OCI-LY1 (cell line): Measurements from ENCODE around the gene QRSL1.

Source experiments
- H2AFZ ChIP-seq: fragments of 200-600 bp; sonication (generic), shearing (Covaris generic); 2 replicates; pipeline ENCODE4 v1.6.0; 2014; ENCODE audit warnings: antibody characterized with exemption, mild to moderate bottlenecking, low read length
- H3F3A ChIP-seq: fragments of 200-600 bp; sonication (generic), shearing (Covaris generic); 2 replicates; pipeline ENCODE4 v1.6.0; 2014; ENCODE audit warnings: mild to moderate bottlenecking, antibody characterized with exemption, low read length, moderate library complexity; ENCODE audit not compliant: insufficient read depth
- H3K27ac ChIP-seq: fragments of 200-600 bp; sonication (generic); 2 replicates; pipeline ENCODE4 v1.5.1; 2014; ENCODE audit warnings: low read length, mixed run types, mild to moderate bottlenecking, low read depth; ENCODE audit not compliant: poor library complexity, severe bottlenecking
- H3K27me3 ChIP-seq: fragments of 200-600 bp; sonication (generic); 2 replicates; pipeline ENCODE4 v1.6.0; 2014; ENCODE audit warnings: antibody characterized with exemption, mild to moderate bottlenecking, low read length, moderate library complexity; ENCODE audit not compliant: insufficient read depth
- H3K36me3 ChIP-seq: fragments of 200-600 bp; sonication (generic); 2 replicates; pipeline ENCODE4 v1.6.1; 2014; ENCODE audit warnings: mild to moderate bottlenecking, antibody characterized with exemption, low read length, moderate library complexity, mixed read lengths; ENCODE audit not compliant: insufficient read depth
- H3K4me1 ChIP-seq: fragments of 200-600 bp; sonication (generic); 2 replicates; pipeline ENCODE4 v1.5.1; 2014; ENCODE audit warnings: mild to moderate bottlenecking, low read length, moderate library complexity; ENCODE audit not compliant: insufficient read depth, severe bottlenecking
- H3K4me2 ChIP-seq: fragments of 200-600 bp; sonication (generic), shearing (Covaris generic); 2 replicates; pipeline ENCODE4 v1.6.1; 2014; ENCODE audit warnings: low read length
- H3K4me3 ChIP-seq: fragments of 200-600 bp; sonication (generic); 2 replicates; pipeline ENCODE4 v1.5.1; 2014; ENCODE audit warnings: low read length, low read depth, mild to moderate bottlenecking, mixed read lengths; ENCODE audit not compliant: poor library complexity, severe bottlenecking
- H3K79me2 ChIP-seq: fragments of 200-600 bp; shearing (Covaris generic); 2 replicates; pipeline ENCODE4 v1.6.1; 2016; ENCODE audit warnings: mixed run types, low read length, mixed read lengths; ENCODE audit not compliant: insufficient read depth
- H3K9ac ChIP-seq: fragments of 200-600 bp; sonication (generic), shearing (Covaris generic); 2 replicates; pipeline ENCODE4 v1.6.1; 2014; ENCODE audit warnings: mild to moderate bottlenecking, low read length, mixed read lengths
- H3K9me2 ChIP-seq: fragments of 200-600 bp; sonication (generic), shearing (Covaris generic); 2 replicates; pipeline ENCODE4 v1.6.1; 2014; ENCODE audit warnings: low read depth, mild to moderate bottlenecking, low read length, mixed read lengths
- H3K9me3 ChIP-seq: fragments of 200-600 bp; shearing (Covaris generic); 2 replicates; pipeline ENCODE4 v1.6.1; 2014; ENCODE audit warnings: low read length, mixed read lengths
- H4K20me1 ChIP-seq: fragments of 200-600 bp; sonication (generic), shearing (Covaris generic); 2 replicates; pipeline ENCODE4 v1.6.0; 2016; ENCODE audit warnings: mild to moderate bottlenecking, low read length; ENCODE audit not compliant: insufficient read depth
- CTCF ChIP-seq: fragments of 200-600 bp; sonication (generic), shearing (Covaris generic); IDR thresholded peaks from 2 replicates; pipeline ENCODE4 v1.5.1; 2017; ENCODE audit warnings: mild to moderate bottlenecking, antibody characterized with exemption, low read length, moderate library complexity, mixed read lengths
- EZH2 ChIP-seq: fragments of 200-600 bp; sonication (generic), shearing (Covaris generic); IDR thresholded peaks from 2 replicates; pipeline ENCODE4 v1.8.0; 2017; ENCODE audit warnings: borderline replicate concordance, mixed run types, mild to moderate bottlenecking, antibody characterized with exemption, low read length, moderate library complexity, mixed read lengths

QRSL1 gene

GRCh38 chr6:106637717-106638341, 8.5 kb downstream of the QRSL1 start:
- peaks cover 35% of the 10 kb centered on the region for H3K36me3 ChIP-seq
- peak overlapping the region; percentile 80 for H3K4me2 ChIP-seq

GRCh38 chr6:106639812-106640211, 10.4 kb downstream of the QRSL1 start:
- TF ChIP-seq CTCF = no peak
- no peak for TF ChIP-seq EZH2
- Histone ChIP-seq H3K9me2 (no peaks in the 10 kb centered on the region), H2AFZ (no peak overlapping the region), H3K27me3 (no peaks in the 10 kb centered on the region), H3K27ac (peak overlapping the region; percentile 82), H3K79me2 (peaks cover 37% of the 10 kb centered on the region), H3K9me3 (no peaks in the 10 kb centered on the region), H3K9ac (no peak overlapping the region; the same call in 1 of the 2 replicates), H3K4me2 (peak overlapping the region; percentile 1; the same call in 1 of the 2 replicates), H3K4me3 (no peak overlapping the region), H4K20me1 (no peaks in the 10 kb centered on the region), H3K36me3 (peaks cover 55% of the 10 kb centered on the region), H3K4me1 (peaks cover 57% of the 10 kb centered on the region), H3F3A (0 out of 2 replicates have a peak, but pooled peaks cover 5% of the 10 kb centered on the region)

More at GRCh38 chr6:106637717-106638341, 8.5 kb downstream of the QRSL1 start:
- Histone ChIP-seq H4K20me1 (no peaks in the 10 kb centered on the region), H3K9me2 (no peaks in the 10 kb centered on the region), H3K4me3 (peak overlapping the region; percentile 51), H3K9ac (peak overlapping the region; percentile 58), H3K79me2 (peaks cover 56% of the 10 kb centered on the region), H3K27me3 (no peaks in the 10 kb centered on the region), H3K4me1 (peaks cover 74% of the 10 kb centered on the region), H2AFZ (no peak overlapping the region), H3K27ac (peak overlapping the region; percentile 82), H3K9me3 (no peaks in the 10 kb centered on the region), H3F3A (0 out of 2 replicates have a peak, but pooled peaks cover 5% of the 10 kb centered on the region)
- no peak for TF ChIP-seq CTCF
- TF ChIP-seq EZH2 = no peak

GRCh38 chr6:106642476-106642875, 13.1 kb downstream of the QRSL1 start:
- Histone ChIP-seq H3K27ac (no peak overlapping the region), H3K4me2 (no peak overlapping the region), H3K36me3 (peaks cover 72% of the 10 kb centered on the region), H3K4me1 (peaks cover 31% of the 10 kb centered on the region), H3K9me3 (no peaks in the 10 kb centered on the region), H3K4me3 (no peak overlapping the region), H3K27me3 (no peaks in the 10 kb centered on the region), H4K20me1 (no peaks in the 10 kb centered on the region), H3K9ac (no peak overlapping the region), H3K9me2 (no peaks in the 10 kb centered on the region), H3K79me2 (peaks cover 12% of the 10 kb centered on the region), H2AFZ (no peak overlapping the region), H3F3A (0 out of 2 replicates have a peak, but pooled peaks cover 5% of the 10 kb centered on the region)
- TF ChIP-seq EZH2 = no peak
- no peak for TF ChIP-seq CTCF
